H9 (cell line): ENCODE results near the gene PDS5A. TPM values are rescaled to one million over a fixed set of nuclear protein-coding genes. Genes with fewer than 3 reads are reported as not detected.

Source experiments
- DNase-seq: peaks from one replicate; pipeline ENCODE4 v3.0.0-alpha.2; 2017
- H2AFZ ChIP-seq: one replicate; pipeline ENCODE4 v1.6.1; 2013; ENCODE audit warnings: mild to moderate bottlenecking, low read length, control low read depth, moderate library complexity
- H2AK5ac ChIP-seq: 2 replicates; pipeline ENCODE4 v1.6.1; 2013; ENCODE audit warnings: low read length, control low read depth, mixed read lengths; ENCODE audit not compliant: insufficient read length
- H2BK120ac ChIP-seq: one replicate; pipeline ENCODE4 v1.6.1; 2013; ENCODE audit warnings: low read depth, mild to moderate bottlenecking, low read length, control low read depth, inconsistent platforms; ENCODE audit not compliant: poor library complexity, severe bottlenecking
- H2BK12ac ChIP-seq: 2 replicates; pipeline ENCODE4 v1.6.1; 2013; ENCODE audit warnings: low read length, control low read depth, mixed read lengths, low read depth; ENCODE audit not compliant: insufficient read length
- H2BK15ac ChIP-seq: 2 replicates; pipeline ENCODE4 v1.6.1; 2013; ENCODE audit warnings: low read depth, low read length, control low read depth
- H2BK20ac ChIP-seq: one replicate; pipeline ENCODE4 v1.6.1; 2013; ENCODE audit warnings: low read depth, mild to moderate bottlenecking, low read length, control low read depth, inconsistent platforms; ENCODE audit not compliant: poor library complexity, severe bottlenecking
- H2BK5ac ChIP-seq: 2 replicates; pipeline ENCODE4 v1.6.1; 2013; ENCODE audit warnings: low read length, control low read depth, mixed read lengths; ENCODE audit not compliant: insufficient read length
- H3K14ac ChIP-seq: 2 replicates; pipeline ENCODE4 v1.6.1; 2013; ENCODE audit warnings: low read length, control low read depth; ENCODE audit not compliant: insufficient read depth
- H3K18ac ChIP-seq: 2 replicates; pipeline ENCODE4 v1.6.1; 2013; ENCODE audit warnings: low read depth, mild to moderate bottlenecking, mixed read lengths, low read length, control low read depth; ENCODE audit not compliant: insufficient read length
- H3K23ac ChIP-seq: 2 replicates; pipeline ENCODE4 v1.6.1; 2013; ENCODE audit warnings: low read length, control low read depth, mixed read lengths, low read depth; ENCODE audit not compliant: insufficient read length
- H3K23me2 ChIP-seq: 2 replicates; pipeline ENCODE4 v1.6.1; 2013; ENCODE audit warnings: low read depth, mild to moderate bottlenecking, mixed read lengths, low read length, control low read depth; ENCODE audit not compliant: insufficient read length, poor library complexity, severe bottlenecking
- H3K27ac ChIP-seq: 2 replicates; pipeline ENCODE4 v1.5.1; 2013; ENCODE audit warnings: low read length, control low read depth, mixed read lengths, low read depth; ENCODE audit not compliant: insufficient read length
- H3K27me3 ChIP-seq: 2 replicates; pipeline ENCODE4 v1.6.1; 2013; ENCODE audit warnings: low read length, control low read depth, inconsistent platforms; ENCODE audit not compliant: insufficient read depth
- H3K4ac ChIP-seq: 2 replicates; pipeline ENCODE4 v1.6.1; 2013; ENCODE audit warnings: low read depth, mild to moderate bottlenecking, control low read depth, inconsistent platforms, low read length, moderate library complexity
- H3K4me1 ChIP-seq: 2 replicates; pipeline ENCODE4 v1.6.1; 2013; ENCODE audit warnings: low read length, control low read depth, inconsistent platforms; ENCODE audit not compliant: insufficient read depth
- H3K4me2 ChIP-seq: 2 replicates; pipeline ENCODE4 v1.6.1; 2013; ENCODE audit warnings: low read length, control low read depth, mixed read lengths; ENCODE audit not compliant: insufficient read length, insufficient read depth
- H3K56ac ChIP-seq: 2 replicates; pipeline ENCODE4 v1.6.1; 2013; ENCODE audit warnings: low read depth, mild to moderate bottlenecking, mixed read lengths, low read length, control low read depth; ENCODE audit not compliant: insufficient read length
- H3K79me1 ChIP-seq: 2 replicates; pipeline ENCODE4 v1.6.1; 2013; ENCODE audit warnings: low read depth, mild to moderate bottlenecking, moderate library complexity, low read length, control low read depth, inconsistent platforms; ENCODE audit not compliant: insufficient read depth, poor library complexity, severe bottlenecking
- H3K79me2 ChIP-seq: 2 replicates; pipeline ENCODE4 v1.6.1; 2013; ENCODE audit warnings: low read length, control low read depth, inconsistent platforms; ENCODE audit not compliant: insufficient read depth
- H3K9ac ChIP-seq: 2 replicates; pipeline ENCODE4 v1.6.1; 2013; ENCODE audit warnings: low read length, control low read depth, mixed read lengths; ENCODE audit not compliant: insufficient read length; ENCODE audit errors: extremely low read depth
- H3K9me3 ChIP-seq: one replicate; pipeline ENCODE4 v1.6.1; 2013; ENCODE audit warnings: low read depth, low read length, inconsistent platforms; ENCODE audit not compliant: control insufficient read depth
- H3T11ph ChIP-seq: one replicate; pipeline ENCODE4 v1.6.1; 2013; ENCODE audit warnings: mild to moderate bottlenecking, low read length, control low read depth, inconsistent platforms
- H4K20me1 ChIP-seq: one replicate; pipeline ENCODE4 v1.6.1; 2013; ENCODE audit not compliant: control insufficient read depth, insufficient read length, insufficient read depth
- H4K5ac ChIP-seq: 2 replicates; pipeline ENCODE4 v1.6.1; 2013; ENCODE audit warnings: low read depth, mild to moderate bottlenecking, mixed read lengths, low read length, control low read depth; ENCODE audit not compliant: insufficient read length
- H4K8ac ChIP-seq: replicated peaks from 2 replicates; pipeline ENCODE4 v1.6.1; 2013; ENCODE audit warnings: low read length, control low read depth, mixed read lengths, low read depth; ENCODE audit not compliant: insufficient read length
- H4K91ac ChIP-seq: 2 replicates; pipeline ENCODE4 v1.6.1; 2013; ENCODE audit warnings: low read depth, mild to moderate bottlenecking, moderate library complexity, mixed read lengths, low read length, control low read depth; ENCODE audit not compliant: insufficient read length
- H3K27ac Mint-ChIP-seq, 3 experiments: 2 replicates in 2 of 3; 3 replicates in 1 of 3; pipeline ENCODE4 v1.8.0; 2020 to 2021; ENCODE audit warnings: mixed read lengths in 3 of 3, mild to moderate bottlenecking in 1 of 3, moderate library complexity in 1 of 3
- H3K27me3 Mint-ChIP-seq: 2 replicates; pipeline ENCODE4 v1.8.0; 2021; ENCODE audit warnings: low read depth, mild to moderate bottlenecking, moderate library complexity, mixed read lengths
- H3K36me3 Mint-ChIP-seq, 3 experiments: 2 replicates in 2 of 3; 3 replicates in 1 of 3; pipeline ENCODE4 v1.8.0; 2020 to 2021; ENCODE audit warnings: low read depth in 3 of 3, mixed read lengths in 3 of 3; ENCODE audit not compliant: insufficient read depth in 1 of 3
- H3K4me1 Mint-ChIP-seq, 2 experiments: 2 replicates each; pipeline ENCODE4 v1.8.0; 2020; ENCODE audit warnings: mixed read lengths in 2 of 2
- H3K4me3 Mint-ChIP-seq, 2 experiments: 2 replicates in 1 of 2; 3 replicates in 1 of 2; pipeline ENCODE4 v1.8.0; 2020 to 2021; ENCODE audit warnings: mild to moderate bottlenecking in 2 of 2, mixed read lengths in 2 of 2, moderate library complexity in 1 of 2
- H3K9me3 Mint-ChIP-seq, 2 experiments: 2 replicates in 1 of 2; 3 replicates in 1 of 2; pipeline ENCODE4 v1.8.0; 2020; ENCODE audit warnings: mild to moderate bottlenecking in 2 of 2, mixed read lengths in 2 of 2, moderate library complexity in 1 of 2
- WGBS: extraction: QIAGEN DNeasy Blood & Tissue Kit; methylation state at CpG from one replicate; pipeline ENCODE4 v1.1.7; 2013; ENCODE audit warnings: missing lambda C conversion rate, low lambda C conversion rate, mixed read lengths; ENCODE audit not compliant: insufficient read length; ENCODE audit errors: extremely low coverage; 5-methylcytosine and 5-hydroxymethylcytosine counted together
- total RNA-seq: library from RNA; stranded (reverse); gene quantifications from 2 replicates; pipeline ENCODE4 v1.2.1, GENCODE V29; 2021
- TF ChIP-seq, protein P1 (sequence below): fragments of 200-600 bp; sonication (generic); conservative IDR thresholded peaks from 3 replicates; pipeline ENCODE4 v1.8.0; 2021; ENCODE audit warnings: antibody characterized with exemption, mild to moderate bottlenecking

PDS5A gene
- total RNA-seq, 1 experiment from 2014 or later = 65.4 TPM

DNA sequence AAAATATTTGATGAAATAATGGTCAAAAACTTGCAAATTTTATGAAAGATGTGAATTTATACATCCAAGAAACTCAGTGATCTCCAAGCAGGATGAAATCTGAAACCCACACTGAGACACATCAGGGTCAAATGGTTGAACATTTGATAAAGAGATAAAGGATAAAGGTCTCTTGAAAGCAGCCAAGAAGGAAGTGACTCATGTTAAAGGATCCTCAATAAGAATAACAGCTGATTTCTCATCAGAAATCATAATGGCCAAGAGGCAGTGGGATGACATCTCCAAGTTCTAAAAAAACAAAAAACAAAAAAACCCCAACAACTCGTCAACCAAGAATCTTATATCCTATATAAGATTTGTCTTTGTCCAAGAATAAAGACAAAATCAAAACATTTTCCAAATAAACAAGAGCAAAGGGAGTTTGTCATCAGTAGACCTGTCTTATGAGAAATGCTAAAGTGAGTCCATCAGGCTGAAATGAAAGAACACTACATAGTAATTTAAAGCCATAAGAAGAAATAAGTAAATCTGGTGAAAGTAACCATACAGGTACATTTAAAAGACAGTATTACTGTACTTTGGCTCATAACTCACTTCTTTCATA is 121.7 kb downstream of the PDS5A start:
- no peaks in the 10 kb centered on the region for H3K4me1 Mint-ChIP-seq
- H3K23ac ChIP-seq = no peak overlapping the region
- H3K27ac ChIP-seq = no peak overlapping the region
- H4K8ac ChIP-seq = no peak overlapping the region
- H3K4me1 ChIP-seq = no peaks in the 10 kb centered on the region
- H2AFZ ChIP-seq = no peak overlapping the region
- H2BK20ac ChIP-seq = no peak overlapping the region
- no peak overlapping the region for H3K4ac ChIP-seq
- TF ChIP-seq, protein P1, sequence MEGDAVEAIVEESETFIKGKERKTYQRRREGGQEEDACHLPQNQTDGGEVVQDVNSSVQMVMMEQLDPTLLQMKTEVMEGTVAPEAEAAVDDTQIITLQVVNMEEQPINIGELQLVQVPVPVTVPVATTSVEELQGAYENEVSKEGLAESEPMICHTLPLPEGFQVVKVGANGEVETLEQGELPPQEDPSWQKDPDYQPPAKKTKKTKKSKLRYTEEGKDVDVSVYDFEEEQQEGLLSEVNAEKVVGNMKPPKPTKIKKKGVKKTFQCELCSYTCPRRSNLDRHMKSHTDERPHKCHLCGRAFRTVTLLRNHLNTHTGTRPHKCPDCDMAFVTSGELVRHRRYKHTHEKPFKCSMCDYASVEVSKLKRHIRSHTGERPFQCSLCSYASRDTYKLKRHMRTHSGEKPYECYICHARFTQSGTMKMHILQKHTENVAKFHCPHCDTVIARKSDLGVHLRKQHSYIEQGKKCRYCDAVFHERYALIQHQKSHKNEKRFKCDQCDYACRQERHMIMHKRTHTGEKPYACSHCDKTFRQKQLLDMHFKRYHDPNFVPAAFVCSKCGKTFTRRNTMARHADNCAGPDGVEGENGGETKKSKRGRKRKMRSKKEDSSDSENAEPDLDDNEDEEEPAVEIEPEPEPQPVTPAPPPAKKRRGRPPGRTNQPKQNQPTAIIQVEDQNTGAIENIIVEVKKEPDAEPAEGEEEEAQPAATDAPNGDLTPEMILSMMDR = no peak
- no peak overlapping the region for H3T11ph ChIP-seq
- H3K23me2 ChIP-seq = no peaks in the 10 kb centered on the region
- no peak overlapping the region for H2BK12ac ChIP-seq
- no peaks in the 10 kb centered on the region for H3K27me3 ChIP-seq
- H2AK5ac ChIP-seq = no peak overlapping the region
- no peak overlapping the region for H2BK5ac ChIP-seq
- no peak overlapping the region for H3K4me2 ChIP-seq
- no peak overlapping the region for H4K91ac ChIP-seq
- H4K5ac ChIP-seq = no peak overlapping the region
- DNase-seq = no peak
- no peak overlapping the region for H3K56ac ChIP-seq
- no peaks in the 10 kb centered on the region for H3K79me2 ChIP-seq
- H3K27me3 Mint-ChIP-seq = no peaks in the 10 kb centered on the region
- no peak overlapping the region for H3K27ac Mint-ChIP-seq
- H2BK120ac ChIP-seq = no peak overlapping the region
- no peaks in the 10 kb centered on the region for H4K20me1 ChIP-seq
- peaks cover 3% of the 10 kb centered on the region for H3K79me1 ChIP-seq
- no peaks in the 10 kb centered on the region for H3K9me3 Mint-ChIP-seq
- no peak overlapping the region for H3K9ac ChIP-seq
- H2BK15ac ChIP-seq = no peak overlapping the region
- H3K4me3 Mint-ChIP-seq = no peak overlapping the region
- no CpG with 5 or more reads among the region's 1 CpG for WGBS
- no peak overlapping the region for H3K14ac ChIP-seq
- H3K18ac ChIP-seq = no peak overlapping the region
- H3K9me3 ChIP-seq = no peaks in the 10 kb centered on the region
- peaks cover 33 to 76% (median 60%) of the 10 kb centered on the region in 3 experiments for H3K36me3 Mint-ChIP-seq
